HG03571 (cell line): Measurements from ENCODE around the gene SBNO2.

Experiments
- ATAC-seq: cut with Tn5 transposase; IDR thresholded peaks from one replicate; pipeline ENCODE4 v1.9.1; 2021; ENCODE audit not compliant: unreplicated experiment

The SBNO2 gene, protein sequence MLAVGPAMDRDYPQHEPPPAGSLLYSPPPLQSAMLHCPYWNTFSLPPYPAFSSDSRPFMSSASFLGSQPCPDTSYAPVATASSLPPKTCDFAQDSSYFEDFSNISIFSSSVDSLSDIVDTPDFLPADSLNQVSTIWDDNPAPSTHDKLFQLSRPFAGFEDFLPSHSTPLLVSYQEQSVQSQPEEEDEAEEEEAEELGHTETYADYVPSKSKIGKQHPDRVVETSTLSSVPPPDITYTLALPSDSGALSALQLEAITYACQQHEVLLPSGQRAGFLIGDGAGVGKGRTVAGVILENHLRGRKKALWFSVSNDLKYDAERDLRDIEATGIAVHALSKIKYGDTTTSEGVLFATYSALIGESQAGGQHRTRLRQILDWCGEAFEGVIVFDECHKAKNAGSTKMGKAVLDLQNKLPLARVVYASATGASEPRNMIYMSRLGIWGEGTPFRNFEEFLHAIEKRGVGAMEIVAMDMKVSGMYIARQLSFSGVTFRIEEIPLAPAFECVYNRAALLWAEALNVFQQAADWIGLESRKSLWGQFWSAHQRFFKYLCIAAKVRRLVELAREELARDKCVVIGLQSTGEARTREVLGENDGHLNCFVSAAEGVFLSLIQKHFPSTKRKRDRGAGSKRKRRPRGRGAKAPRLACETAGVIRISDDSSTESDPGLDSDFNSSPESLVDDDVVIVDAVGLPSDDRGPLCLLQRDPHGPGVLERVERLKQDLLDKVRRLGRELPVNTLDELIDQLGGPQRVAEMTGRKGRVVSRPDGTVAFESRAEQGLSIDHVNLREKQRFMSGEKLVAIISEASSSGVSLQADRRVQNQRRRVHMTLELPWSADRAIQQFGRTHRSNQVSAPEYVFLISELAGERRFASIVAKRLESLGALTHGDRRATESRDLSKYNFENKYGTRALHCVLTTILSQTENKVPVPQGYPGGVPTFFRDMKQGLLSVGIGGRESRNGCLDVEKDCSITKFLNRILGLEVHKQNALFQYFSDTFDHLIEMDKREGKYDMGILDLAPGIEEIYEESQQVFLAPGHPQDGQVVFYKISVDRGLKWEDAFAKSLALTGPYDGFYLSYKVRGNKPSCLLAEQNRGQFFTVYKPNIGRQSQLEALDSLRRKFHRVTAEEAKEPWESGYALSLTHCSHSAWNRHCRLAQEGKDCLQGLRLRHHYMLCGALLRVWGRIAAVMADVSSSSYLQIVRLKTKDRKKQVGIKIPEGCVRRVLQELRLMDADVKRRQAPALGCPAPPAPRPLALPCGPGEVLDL (N-terminal part only)

DNA sequence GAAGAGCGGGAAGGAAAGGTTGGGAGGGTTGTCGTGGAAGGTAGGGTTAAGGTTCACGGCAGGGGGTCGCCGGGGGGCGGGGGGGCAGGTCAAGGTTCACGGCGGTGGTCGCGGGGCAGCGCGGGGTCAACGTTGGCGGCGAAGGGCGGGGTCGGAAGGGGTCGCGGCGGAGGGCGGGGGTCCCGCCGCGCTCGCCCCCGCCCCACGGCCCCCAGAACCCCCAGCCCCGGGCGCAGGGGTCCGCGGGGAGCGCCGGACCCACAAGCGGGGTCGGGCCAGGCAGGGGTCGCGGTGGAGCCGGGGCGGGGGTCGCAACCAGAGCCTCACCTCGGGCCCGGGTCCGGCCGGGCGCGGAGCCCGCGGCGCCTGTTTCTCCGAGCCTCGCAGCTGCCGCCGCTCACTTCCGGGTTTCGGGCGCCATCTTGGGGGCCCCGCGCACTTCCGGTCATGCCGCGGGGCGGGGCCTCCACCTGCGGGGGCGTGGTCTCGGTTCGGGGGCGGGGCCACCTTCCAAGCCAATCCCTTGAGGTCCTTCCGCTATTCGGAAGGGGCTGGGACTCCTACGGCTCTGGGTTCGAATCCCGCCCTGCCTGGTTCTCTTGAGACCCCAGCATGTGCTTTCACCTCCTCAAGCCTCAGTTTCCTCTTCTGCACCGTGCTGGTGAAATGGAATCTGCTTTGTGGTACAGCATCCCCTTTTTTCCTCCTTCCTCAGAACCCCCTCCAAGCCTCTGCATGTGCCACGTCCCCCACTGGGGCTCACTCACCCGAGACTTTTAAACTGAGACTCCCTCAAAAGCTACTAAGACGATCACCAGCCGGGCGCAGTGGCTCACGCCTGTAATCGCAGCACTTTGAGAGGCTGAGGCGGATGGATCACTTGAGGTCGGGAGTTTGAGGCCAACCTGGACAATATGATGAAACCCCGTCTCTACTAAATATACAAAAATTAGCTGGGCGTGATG is at the start of gene SBNO2:
Gene SBNO2, minus strand, starts transcription at position 424 of the 965 bp plus-strand sequence. CDS start 19,992 bp downstream, outside the sequence.
- ATAC-seq, result no peak

DNA sequence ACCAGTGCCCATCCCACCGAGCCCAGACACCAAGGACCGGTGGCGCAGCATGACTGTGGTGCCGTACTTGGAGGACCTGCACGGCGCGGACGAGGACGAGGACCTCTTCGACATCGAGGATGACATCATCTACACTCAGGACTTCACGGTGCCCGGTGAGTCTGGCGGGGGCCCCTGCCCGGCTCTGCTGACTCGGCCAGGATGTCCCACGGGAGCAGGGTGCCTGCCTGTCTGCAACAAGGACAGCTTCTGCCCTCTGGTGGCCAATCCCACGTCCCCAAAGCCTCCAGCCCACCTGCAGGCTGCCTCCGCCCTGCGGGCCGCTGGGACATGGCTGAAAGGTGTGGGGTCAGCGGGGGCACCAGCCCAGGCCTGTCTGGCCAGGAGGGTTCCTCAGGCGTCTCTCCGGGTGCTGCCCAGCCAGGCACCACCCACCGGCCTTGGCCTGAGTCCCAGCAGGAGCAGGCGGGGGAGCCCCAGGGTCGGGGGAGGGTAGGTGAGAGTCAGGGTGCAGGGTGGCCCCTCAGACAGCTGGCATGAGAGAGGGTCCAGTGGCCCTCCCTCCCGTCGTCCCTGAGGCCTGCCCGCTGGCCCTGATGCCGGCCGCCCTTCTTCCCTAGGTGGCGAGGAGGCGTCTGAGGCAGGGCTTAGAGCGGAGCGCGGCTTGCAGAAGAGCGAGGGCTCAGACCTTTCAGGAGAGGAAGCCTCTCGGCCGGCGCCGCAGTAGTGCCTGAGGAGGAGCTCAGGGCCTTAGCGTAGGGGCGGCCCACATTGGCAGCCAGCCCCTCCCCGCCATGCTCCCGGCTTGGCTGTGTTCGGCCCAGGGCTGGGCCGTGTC is 49.2 kb upstream of the SBNO2 start:
- no peak for ATAC-seq

DNA sequence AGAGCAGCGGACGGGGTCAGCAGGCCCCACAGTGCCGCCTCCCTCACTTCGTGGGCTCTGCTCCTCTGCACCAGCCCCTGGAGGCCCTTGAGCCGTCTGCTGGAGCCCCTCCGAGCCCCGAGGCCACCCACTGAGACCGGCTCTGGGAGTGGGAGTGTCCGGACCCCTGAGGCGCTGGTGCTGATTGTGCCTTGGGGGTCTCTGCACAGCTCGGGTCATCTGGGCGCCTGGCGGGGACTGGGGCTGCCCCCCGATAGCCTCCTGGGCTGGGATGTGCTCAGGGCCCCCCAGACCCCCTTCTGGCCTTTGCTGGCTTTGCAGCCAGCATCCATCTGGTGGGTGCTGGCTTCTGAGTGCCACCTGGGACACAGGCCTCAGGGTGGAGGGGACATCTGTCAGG is 48.3 kb upstream of the SBNO2 start:
- ATAC-seq, result no peak

DNA sequence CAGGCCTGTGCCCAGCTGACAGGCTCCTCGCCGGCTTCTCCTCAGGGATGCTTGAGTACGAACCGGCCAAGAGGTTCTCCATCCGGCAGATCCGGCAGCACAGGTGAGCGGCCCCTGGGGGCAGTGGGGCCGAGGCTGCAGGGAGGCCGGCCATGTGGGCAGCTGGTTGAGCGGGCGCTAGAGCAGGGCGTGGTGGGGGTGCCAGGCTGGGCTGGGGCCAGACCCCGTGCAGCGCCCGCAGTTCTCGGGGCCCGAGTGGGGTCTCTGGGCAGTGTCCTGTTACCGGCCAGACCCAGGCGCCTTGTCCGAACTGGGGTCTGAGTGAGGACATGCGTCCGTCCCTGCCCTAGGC is 47.8 kb upstream of the SBNO2 start:
- ATAC-seq, result no peak

DNA sequence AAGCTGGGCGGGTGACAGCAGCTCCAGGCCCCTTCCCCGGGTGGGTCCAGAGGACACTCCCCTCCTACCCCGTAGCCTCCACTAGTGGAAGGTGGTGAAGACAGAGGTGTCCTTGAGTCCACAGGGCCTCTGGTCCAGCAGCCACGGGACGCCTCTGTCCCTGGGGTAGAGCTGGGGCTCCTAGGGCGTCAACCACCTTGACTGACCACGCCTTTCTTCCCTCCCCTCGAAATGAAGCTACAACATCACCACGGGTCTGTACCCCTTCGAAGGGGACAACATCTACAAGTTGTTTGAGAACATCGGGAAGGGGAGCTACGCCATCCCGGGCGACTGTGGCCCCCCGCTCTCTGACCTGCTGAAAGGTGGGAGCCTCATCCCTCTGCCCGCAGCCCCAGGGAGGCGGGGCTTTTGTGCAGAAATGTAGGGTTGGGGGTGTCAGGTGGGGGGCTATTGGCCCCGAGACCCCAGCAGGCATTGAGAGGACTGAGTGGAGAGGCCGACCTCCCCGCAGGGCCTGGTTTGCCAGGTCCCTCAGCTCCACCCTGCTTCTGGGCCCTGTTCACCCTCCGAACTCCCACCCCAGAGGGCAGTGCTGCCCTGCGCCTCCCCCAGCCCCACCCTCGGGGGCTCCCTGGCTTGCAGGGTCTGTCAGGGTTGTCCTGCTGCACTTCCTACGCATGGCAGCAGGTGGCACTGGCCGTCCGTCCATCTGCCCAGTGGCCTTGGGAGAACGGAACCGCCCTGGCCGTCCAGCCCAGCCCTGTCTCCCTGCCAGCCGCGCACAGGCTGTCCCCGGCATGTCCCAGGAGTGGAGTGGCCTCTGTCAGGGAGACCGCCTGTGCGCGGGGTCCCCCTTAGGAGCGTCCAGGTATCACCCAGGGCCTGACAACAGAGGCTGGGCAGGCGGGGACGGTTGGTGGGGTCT is 47.2 kb upstream of the SBNO2 start:
- ATAC-seq, result no peak

DNA sequence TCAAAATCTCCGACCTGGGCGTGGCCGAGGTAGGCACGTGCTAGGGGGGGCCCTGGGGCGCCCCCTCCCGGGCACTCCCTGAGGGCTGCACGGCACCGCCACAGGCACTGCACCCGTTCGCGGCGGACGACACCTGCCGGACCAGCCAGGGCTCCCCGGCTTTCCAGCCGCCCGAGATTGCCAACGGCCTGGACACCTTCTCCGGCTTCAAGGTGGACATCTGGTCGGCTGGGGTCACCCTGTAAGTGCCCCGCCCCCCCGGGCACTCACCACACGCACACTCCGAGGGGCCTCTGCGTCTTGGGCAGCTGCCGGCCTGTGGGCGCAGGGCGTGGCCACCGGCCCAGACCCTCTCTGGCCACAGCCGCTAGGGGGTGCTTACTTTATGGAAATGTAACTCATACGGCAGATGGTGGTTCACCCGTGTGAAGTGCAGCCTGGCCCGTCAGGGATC is 46.4 kb upstream of the SBNO2 start:
- ATAC-seq, result no peak

DNA sequence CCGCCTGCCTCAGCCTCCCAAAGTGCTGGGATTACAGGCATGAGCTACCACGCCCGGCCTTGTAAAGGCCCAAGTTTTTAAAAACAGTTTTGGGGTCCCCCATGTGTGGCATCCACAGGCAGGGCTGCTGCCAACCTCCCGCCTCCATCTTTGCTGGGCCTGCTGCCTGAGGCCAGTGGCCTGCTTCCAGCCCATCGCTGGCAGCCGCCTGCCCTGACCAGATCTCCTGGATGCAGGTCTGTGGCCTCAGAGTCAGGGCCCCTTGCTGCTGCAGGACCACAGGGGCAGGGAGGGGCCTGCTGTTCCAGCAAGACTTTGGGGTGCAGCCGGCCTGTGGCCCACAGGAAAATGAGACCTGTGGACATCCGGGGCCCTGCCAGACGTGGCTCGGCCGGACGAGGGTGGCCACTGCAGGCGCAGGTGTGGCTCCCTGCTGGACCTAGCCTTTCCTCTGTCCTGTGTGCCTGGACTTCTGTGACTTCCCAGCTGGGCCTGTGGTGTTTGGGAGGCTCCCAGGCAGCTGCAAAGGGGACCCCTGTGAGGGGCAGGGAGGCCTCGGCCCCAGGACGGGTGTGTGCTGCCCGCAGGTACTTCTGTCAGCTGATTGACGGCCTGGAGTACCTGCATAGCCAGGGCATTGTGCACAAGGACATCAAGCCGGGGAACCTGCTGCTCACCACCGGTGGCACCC is 45.9 kb upstream of the SBNO2 start:
- ATAC-seq, result no peak

DNA sequence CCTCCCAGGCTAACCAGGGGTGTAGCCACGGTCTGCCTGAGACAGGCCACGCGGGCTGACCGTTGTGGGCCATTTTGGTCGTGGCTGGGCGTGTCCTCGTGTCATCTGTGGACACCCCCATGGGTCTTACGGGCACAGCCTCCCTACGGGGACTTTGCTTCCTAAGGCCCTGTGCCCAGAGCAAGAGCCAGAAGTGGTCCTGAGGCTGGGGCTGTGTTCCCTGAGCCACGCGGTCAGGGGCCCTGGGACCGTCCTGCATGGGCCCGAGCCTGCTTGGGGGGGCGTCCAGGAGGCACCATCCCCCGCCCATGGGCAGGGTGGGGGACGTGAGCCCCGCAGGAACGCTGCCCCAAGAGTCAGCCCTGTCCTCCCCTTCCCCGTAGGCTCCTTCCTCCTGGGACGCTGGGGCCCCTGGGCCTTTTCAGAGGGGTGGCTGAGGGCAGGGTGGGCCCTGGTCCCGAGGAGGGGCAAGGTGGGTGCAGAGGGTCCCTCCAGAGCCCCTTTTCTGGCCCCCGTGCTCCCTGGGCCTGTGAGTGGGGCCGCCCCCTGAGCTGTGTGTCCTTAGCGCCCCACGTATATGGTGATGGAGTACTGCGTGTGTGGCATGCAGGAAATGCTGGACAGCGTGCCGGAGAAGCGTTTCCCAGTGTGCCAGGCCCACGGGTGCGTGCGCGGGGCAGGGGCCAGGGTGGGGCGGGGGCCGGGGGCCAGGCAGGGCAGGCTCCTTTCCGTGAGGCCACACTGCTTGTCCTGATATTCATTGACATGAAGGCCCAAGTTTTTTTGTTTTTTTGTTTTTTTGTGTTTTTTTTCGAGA is 44.9 kb upstream of the SBNO2 start:
- ATAC-seq, result no peak

DNA sequence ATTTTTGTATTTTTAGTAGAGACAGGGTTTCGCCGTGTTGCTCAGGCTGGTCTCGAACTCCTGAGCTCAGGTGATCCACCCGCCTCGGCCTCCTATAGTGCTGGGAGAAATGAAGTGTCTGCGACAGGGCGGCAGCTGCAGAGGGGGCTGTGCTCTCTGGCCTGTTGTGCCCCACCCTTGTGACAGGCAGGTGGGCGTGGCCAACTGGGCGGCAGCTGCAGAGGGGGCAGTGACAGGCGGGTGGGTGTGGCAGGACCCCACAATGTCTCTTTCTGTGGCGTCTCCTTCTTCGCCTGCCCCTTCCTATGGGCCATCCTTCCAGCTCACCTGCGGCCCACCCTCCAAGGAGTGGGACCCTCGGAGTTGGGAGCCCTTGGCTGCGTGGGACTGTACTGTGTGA is 43.3 kb upstream of the SBNO2 start:
- ATAC-seq, result no peak

DNA sequence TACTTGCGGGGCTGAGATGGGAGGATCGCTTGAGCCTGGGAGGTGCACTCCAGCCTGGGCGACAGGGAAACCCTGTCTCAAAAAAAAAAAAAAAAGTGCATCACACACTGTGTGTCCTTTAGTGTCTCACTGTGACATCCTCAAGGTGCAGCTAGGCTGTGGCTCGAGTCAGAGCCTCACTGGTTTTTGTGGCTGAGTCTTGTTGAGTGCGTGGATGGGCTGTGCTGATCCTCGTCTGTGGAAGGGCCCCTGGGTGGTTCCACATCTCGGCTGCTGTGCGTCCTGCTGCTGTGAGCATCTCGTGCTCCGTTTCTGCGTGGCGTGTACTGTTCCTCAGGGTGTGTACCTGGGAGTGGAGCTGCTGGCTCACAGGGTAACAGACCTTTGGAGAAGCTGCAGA is 42.7 kb upstream of the SBNO2 start:
- ATAC-seq, result no peak

DNA sequence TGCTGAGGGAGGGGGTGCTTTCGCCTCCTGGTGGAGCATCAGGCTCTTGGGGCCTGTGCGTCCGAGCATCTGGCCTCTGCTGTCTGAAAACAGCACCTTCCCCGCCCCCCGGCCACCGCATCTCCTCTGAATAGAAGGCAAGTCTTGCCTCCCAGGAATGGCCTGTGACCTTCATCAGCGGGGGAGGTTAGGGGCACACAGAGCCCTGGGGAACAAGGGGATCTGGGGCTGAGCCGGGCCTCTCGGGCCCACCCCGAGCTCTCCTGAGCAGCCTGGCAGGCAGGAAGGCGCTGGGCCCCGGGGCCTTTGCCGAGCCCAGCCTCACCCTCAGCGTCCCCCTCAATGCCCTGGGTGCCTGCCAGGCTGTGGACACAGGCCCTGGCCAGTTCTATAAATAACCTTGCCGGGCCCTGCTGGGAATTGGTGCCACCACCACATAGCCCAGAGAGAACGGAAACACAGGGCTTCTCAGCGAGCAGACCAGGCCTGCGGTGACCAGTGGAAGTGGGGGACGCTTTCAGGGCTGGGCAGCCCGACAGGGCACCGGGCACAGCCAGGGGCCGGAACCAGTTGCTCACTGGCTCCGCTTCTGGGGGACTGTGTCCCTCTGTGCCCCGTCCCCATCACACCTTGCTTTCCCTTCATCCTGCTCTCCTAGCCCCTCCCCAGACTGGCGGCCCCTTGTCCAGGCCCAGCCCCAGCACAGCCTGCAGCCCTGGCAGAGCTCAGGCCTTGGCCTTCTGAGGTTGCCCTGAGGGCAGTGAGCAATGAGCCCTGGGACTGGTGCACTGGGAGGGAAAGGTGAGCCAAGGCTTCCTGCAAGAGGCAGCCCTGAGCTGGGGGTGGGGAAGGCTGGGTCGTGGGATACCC is 41.0 kb upstream of the SBNO2 start:
- ATAC-seq, result no peak

DNA sequence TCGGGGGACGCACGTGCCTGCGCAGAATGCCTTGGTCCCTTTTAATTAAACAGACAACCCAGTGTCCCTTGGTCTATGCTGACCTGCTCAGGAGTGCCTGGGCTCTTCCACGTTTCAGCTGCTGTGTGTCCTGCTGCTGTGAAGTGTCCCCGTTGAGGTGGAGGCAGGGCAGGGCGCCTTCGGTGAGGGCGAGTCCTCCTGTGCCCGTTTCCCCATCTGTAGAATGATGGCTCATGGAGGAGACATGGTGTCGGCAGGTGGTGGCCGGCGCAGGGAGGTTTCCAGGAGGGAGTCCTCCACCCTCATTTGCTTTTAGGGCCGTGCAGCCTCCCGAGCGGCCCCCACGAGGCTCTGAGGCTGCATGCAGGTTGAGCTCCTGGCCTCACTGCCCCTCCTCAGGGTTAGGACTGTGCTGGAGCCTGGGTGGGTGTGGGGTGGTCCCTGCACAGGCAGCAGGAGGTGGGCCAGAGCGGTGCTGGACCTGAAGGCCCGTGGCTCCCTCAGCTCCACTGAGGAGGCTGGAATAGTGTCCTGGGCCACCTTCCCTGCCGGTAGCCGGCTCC is 40.3 kb upstream of the SBNO2 start:
- ATAC-seq, result no peak

DNA sequence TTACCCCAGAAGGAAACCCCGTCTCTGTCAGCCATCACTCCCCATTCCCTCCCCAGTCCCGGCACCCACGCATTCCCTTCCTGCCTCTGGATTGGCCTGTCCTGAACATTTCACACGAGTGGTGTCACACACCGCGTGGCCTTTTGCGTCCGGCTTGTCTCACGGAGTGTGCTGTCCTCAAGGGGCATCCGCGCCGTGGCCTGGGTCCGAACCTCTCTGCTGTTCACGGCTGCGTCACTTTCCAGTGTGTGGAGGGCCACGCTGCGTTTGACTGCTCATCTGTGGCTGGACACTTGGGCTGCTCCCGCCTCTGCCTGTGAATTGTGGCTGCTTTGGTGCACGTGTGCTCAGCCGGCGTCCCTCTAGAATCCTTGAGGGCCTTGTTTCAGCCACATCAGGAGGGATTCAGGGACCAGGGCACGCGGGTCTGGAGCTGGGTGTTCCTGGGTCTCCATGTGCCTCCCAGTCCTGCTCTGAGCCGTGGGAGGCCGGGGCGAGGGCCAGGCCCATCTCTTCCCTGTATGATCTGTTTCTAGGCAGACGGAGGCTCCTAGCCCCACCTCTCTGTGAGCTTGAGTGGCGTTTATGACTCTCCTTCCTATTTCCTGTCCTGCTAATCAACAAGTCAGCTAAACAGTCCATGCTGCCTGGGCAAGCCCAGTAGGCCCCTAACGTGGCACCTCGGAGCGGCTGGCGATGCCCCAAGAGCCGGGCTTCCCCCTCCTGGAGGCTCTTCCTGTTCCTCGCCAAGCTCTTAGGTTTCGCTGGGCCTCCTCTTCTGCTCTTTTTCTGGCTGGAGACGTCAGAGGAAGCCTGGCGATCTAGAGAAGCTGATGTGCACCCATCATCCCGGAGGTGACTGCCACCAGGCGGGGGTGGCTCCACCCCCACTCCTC is 39.6 kb upstream of the SBNO2 start:
- no peak for ATAC-seq

DNA sequence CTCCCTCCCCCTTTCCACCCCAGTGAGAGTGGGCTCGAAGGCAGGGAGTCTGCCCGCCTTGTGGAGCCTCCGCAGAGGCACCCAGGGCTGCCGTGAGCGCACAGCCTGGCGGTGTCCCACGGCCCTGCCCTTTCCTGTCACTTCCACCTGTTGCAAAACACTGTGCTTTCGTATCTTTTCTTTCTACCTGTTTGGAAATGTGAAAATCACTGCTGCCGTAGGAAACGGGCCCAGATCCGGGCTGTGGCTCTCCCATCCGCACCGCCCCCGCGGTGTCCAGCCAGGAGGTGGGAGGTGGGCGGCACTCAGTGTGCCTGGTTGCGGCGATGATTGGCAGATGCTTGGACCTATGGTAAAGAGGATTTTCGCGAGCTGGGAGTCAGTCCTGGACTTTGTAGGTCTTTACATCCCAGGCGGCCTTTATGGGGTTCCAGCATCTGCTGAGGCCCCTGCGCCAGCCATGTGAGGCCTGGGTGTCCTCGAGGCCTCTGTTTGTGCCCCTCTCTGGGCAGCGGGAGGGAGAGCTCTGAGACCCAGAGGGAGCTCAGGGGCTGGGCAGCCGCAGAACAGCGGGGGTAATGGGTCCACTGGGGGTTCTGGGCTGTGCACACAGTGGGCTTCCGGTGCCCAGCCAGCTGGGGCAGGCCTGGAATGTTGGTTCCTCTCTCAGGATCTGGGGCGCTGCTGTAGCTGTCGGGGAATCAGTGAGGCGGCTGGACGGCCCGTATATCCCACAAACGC is 37.6 kb upstream of the SBNO2 start:
- no peak for ATAC-seq
